ENCODE measurements around the gene CNPY2. TPM values are rescaled to one million over a fixed set of nuclear protein-coding genes. Genes with fewer than 3 reads are reported as not detected.

The CNPY2 gene
- total and polyA plus RNA-seq, 8 donors, result 39.7 to 112 (median 87.4) TPM

DNA sequence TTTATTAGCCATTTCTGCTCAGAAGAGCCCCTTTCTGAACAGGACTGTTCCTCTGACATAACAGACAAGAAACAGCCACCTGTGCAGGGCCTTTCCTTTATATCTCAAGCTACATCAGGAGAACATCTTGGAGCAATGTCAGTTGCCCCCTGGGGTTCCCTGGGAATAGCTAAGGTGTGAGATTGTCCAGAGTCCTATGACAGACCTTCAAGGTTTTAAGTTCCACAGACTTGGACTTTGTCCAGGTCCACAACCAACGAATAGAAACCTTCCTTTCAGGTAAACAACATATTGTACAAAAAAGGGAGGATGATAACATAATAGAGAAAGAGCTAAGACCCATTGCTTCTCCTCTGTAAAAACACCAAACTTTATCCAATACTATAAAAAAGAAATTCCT, 25.8 kb upstream of the CNPY2 start:
- H3K9me3 ChIP-seq, result no peaks in the 10 kb centered on the region
- H3K27me3 ChIP-seq, result no peaks in the 10 kb centered on the region
- WGBS, 5 donors, result 11 to 22% (median 14%) methylated on average over 1 of the region's 1 CpG
- H3K27ac ChIP-seq, result no peak overlapping the region
- H3K36me3 ChIP-seq, result peaks cover 15 to 59% (median 56%) of the 10 kb centered on the region in 4 donors
- DNase-seq, result no peak
- peaks cover 0 to 11% (median 0%) of the 10 kb centered on the region in 4 donors for H3K4me1 ChIP-seq
- TF ChIP-seq POLR2A (IDR thresholded peaks at IDR 0.05), result no peak
- TF ChIP-seq, protein P1, sequence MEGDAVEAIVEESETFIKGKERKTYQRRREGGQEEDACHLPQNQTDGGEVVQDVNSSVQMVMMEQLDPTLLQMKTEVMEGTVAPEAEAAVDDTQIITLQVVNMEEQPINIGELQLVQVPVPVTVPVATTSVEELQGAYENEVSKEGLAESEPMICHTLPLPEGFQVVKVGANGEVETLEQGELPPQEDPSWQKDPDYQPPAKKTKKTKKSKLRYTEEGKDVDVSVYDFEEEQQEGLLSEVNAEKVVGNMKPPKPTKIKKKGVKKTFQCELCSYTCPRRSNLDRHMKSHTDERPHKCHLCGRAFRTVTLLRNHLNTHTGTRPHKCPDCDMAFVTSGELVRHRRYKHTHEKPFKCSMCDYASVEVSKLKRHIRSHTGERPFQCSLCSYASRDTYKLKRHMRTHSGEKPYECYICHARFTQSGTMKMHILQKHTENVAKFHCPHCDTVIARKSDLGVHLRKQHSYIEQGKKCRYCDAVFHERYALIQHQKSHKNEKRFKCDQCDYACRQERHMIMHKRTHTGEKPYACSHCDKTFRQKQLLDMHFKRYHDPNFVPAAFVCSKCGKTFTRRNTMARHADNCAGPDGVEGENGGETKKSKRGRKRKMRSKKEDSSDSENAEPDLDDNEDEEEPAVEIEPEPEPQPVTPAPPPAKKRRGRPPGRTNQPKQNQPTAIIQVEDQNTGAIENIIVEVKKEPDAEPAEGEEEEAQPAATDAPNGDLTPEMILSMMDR (IDR thresholded peaks at IDR 0.05), result no peak
- no peak for TF ChIP-seq POLR2AphosphoS5 (IDR thresholded peaks at IDR 0.05)
- no peak for TF ChIP-seq EP300 (IDR thresholded peaks at IDR 0.05)
- H3K4me3 ChIP-seq, result no peak overlapping the region
- intact Hi-C loops (cut with DNase I; ENCODE audit: low total_unique reads), result no loop called here

DNA sequence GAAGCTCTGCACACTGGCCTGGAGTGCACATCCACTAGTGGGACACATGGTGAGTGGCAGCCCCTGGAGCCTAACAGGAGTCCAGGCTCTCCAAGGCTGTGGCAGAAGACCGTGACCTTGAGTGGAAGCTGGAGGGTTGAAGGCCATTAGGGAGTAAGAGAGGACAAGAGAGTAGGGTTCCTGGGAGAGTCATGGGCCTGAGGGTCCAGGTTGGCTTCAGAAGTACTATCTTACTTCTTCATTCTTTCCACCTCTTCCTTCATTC, 23.3 kb upstream of the CNPY2 start:
- no peaks in the 10 kb centered on the region for H3K9me3 ChIP-seq
- no peaks in the 10 kb centered on the region for H3K27me3 ChIP-seq
- WGBS, 5 donors, result 74 to 93% (median 93%) methylated on average over 1 of the region's 1 CpG
- H3K4me3 ChIP-seq, result no peak overlapping the region
- peaks cover 0 to 19% (median 5%) of the 10 kb centered on the region in 4 donors for H3K4me1 ChIP-seq
- no peak for DNase-seq
- peaks cover 15 to 33% (median 31%) of the 10 kb centered on the region in 4 donors for H3K36me3 ChIP-seq
- intact Hi-C loops (cut with DNase I; ENCODE audit: low total_unique reads), result no loop called here
- peak overlapping the region in 3 of 5 donors; percentile 33 to 53 (median 49) for H3K27ac ChIP-seq
- TF ChIP-seq EP300 (IDR thresholded peaks at IDR 0.05) (no peak), POLR2AphosphoS5 (IDR thresholded peaks at IDR 0.05) (no peak), POLR2A (IDR thresholded peaks at IDR 0.05) (no peak)
- TF ChIP-seq, protein P1 (IDR thresholded peaks at IDR 0.05), result no peak

DNA sequence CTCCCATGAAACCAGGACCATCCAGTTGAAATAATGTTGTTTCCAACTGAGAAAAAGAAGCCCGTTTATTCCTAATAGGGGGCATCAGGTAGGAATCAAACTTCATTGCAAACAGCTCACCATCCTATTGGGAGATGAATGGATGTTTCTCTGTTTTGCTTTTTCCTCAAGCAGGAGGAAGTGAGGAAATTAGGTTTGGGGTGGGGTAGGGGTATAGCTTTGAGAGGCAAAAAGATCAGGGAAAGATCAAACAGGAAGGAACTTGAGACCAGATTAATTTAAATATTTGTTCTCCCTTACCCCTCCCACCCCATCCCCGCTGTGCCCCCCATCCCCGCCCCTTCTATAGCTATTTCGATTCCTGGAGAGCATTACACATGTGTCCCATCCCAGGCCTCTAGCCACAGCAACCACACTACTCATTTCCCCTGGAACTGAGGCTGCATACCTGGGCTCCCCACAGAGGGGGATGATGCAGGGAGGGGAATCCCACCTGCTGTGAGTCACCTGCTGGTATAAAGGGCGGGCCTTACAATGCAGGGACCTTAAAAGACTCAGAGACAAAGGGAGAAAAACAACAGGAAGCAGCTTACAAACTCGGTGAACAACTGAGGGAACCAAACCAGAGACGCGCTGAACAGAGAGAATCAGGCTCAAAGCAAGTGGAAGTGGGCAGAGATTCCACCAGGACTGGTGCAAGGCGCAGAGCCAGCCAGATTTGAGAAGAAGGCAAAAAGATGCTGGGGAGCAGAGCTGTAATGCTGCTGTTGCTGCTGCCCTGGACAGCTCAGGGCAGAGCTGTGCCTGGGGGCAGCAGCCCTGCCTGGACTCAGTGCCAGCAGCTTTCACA, 22.7 kb upstream of the CNPY2 start, which contains the start of gene IL23A:
Gene IL23A, plus strand, starts transcription at position 577 of the 850 bp plus-strand sequence. Its CDS starts 161 bp downstream, at position 738.
- intact Hi-C loops (cut with DNase I; ENCODE audit: low total_unique reads), result no loop called here
- WGBS, 5 donors, result 26 to 32% (median 30%) methylated on average over 9 of the region's 9 CpGs
- H3K4me3 ChIP-seq, result no peak within 1 kb of the TSS

DNA sequence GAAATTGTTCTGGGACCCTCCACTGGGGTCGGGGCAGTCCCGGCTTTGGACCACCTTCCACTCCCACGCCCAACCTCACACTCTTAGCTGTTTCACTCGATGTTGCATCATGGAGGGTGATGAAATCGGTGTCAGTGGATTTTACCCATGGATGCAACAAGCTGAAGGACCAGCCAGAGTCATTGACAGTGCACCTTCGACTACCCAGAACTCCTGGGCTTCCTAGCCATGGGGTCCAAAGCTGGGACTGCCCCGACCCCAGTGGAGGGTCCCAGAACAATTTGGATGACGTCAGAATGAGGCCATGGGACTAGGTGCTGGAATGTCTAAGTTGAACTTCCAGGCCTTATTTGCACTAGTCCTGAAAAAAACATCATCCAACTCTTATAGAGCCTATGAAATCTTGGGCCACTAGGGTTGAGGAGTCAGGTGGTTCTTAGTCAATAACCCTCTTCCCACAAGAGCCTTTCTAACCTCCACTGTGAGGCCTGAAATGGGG, 22.0 kb upstream of the CNPY2 start:
- H3K9me3 ChIP-seq, result no peaks in the 10 kb centered on the region
- no peak overlapping the region for H3K4me3 ChIP-seq
- 80 to 90% (median 82%) methylated on average over 7 to 8 of the region's 8 CpGs for WGBS, 5 donors
- no peaks in the 10 kb centered on the region for H3K27me3 ChIP-seq
- peak overlapping the region in 1 of 5 donors; percentile 53 for H3K27ac ChIP-seq
- peaks cover 5 to 21% (median 18%) of the 10 kb centered on the region in 4 donors for H3K36me3 ChIP-seq
- DNase-seq, result no peak
- H3K4me1 ChIP-seq, result peaks cover 6 to 25% (median 11%) of the 10 kb centered on the region in 4 donors
- intact Hi-C loops (cut with DNase I; ENCODE audit: low total_unique reads), result no loop called here
- no peak for TF ChIP-seq POLR2A (IDR thresholded peaks at IDR 0.05)
- TF ChIP-seq EP300 (IDR thresholded peaks at IDR 0.05), result no peak
- TF ChIP-seq, protein P1 (IDR thresholded peaks at IDR 0.05), result no peak
- TF ChIP-seq POLR2AphosphoS5 (IDR thresholded peaks at IDR 0.05), result no peak

More for the DNA sequence above, 22.7 kb upstream of the CNPY2 start, which contains the start of gene IL23A:
- TF ChIP-seq POLR2A (IDR thresholded peaks at IDR 0.05) (no peak), POLR2AphosphoS5 (IDR thresholded peaks at IDR 0.05) (no peak), EP300 (IDR thresholded peaks at IDR 0.05) (no peak)
- TF ChIP-seq, protein P1 (IDR thresholded peaks at IDR 0.05), result no peak
- H3K27ac ChIP-seq, result peak within 1 kb of the TSS in 3 of 5 donors; percentile 33 to 53 (median 49)
- peak in 1 of 2 donors; percentile 72 for DNase-seq
- H3K36me3 ChIP-seq, result peaks cover 11 to 28% (median 25%) of the 10 kb centered on the region in 4 donors
- no peaks in the 10 kb centered on the region for H3K9me3 ChIP-seq
- peaks cover 0 to 19% (median 5%) of the 10 kb centered on the region in 4 donors for H3K4me1 ChIP-seq
- no peaks in the 10 kb centered on the region for H3K27me3 ChIP-seq

Data from stomach (tissue), 9 donors.